ENCODE data around the gene RAB7B.

- TF ChIP-seq EP300 (IDR thresholded peaks at IDR 0.05; ENCODE audit: low read depth in 2 of 2, low read length in 2 of 2), result no peak
- TF ChIP-seq EP300 (CRISPR knock-in tag; IDR thresholded peaks at IDR 0.05; ENCODE audit: borderline replicate concordance), result no peak
- no peak for TF ChIP-seq CTCF (CRISPR knock-in tag; IDR thresholded peaks at IDR 0.05)
- TF ChIP-seq MYC (CRISPR knock-in tag; IDR thresholded peaks at IDR 0.05; ENCODE audit: borderline replicate concordance), result no peak
- no peak for TF ChIP-seq ZSCAN22 (CRISPR knock-in tag; IDR thresholded peaks at IDR 0.05)
- TF ChIP-seq POLR2A (IDR thresholded peaks at IDR 0.05; ENCODE audit: insufficient read depth in 1 of 2, low read depth in 2 of 2, low read length in 2 of 2), result no peak
- TF ChIP-seq POLR2AphosphoS5 (IDR thresholded peaks at IDR 0.05; ENCODE audit: low read depth, low read length), result no peak
- TF ChIP-seq MAZ (IDR thresholded peaks at IDR 0.05; ENCODE audit: borderline replicate concordance, low read depth, low read length), result no peak
- no peak for TF ChIP-seq MAZ (CRISPR knock-in tag; IDR thresholded peaks at IDR 0.05; ENCODE audit: low read depth)
Measured at GRCh38 chr1:206020393-206021007, 17.3 kb upstream of the RAB7B start.
